Adrenal gland (tissue), 5 donors: ENCODE measurements around the gene AQP5.
A peak's percentile ranks its signal among the peaks of the same experiment; 100 is the strongest.

Source experiments
- POLR2A ChIP-seq, 2 donors: fragments of 450-650 bp; IDR thresholded peaks; one replicate each; pipeline ENCODE4 v1.6.1; 2017; ENCODE audit warnings: antibody characterized with exemption in 2 of 2, mild to moderate bottlenecking in 2 of 2, moderate library complexity in 1 of 2
- TF ChIP-seq, protein P1 (sequence below), 6 experiments: fragments of 450-650 bp in 4 of 6; fragments of 200-600 bp in 2 of 6; sonication (generic) in 1 of 6; IDR thresholded peaks; 1 replicate in 5 of 6; 2 replicates in 1 of 6; pipeline versions ENCODE4 v1.5.1 to v1.8.0; 2016 to 2021; ENCODE audit warnings: antibody characterized with exemption in 6 of 6, mild to moderate bottlenecking in 2 of 6, moderate library complexity in 1 of 6
- donor health status: DM: no; HTN: no; CAD: no.

DNA sequence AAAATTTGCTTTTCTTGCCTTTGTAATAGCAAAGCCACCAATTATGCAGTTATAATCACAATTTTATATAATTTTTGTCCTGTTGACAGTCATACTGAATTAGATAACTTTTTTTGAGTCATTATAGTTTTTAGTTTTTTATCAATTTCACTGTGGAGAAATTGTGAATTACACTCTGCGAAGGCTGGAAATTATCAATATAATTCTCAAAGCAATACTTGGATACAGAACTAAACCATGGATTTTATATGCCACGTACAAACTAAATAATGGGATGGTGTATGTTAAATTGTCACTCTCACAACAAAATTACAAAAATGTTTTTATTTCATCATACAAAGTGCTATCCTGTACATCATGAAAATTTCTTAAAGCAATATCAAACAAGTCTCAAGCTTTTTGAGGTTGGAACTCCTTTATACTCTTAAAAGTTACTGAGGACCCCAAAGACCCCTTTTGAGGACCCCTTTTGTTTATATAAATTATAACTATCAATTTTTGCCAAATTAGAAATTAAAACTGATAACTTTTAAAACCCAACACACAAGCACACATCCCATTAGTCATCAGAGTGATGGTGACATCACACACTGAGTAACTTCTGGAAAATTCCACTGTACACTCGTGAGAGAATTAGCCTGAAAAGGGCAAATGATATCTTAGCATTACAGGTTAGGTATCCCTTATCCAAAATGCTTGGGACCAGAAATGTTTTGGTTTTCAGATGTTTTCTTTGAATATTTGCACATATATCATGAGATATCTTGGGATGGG is 31.0 kb upstream of the AQP5 start:
- TF ChIP-seq, protein P1, sequence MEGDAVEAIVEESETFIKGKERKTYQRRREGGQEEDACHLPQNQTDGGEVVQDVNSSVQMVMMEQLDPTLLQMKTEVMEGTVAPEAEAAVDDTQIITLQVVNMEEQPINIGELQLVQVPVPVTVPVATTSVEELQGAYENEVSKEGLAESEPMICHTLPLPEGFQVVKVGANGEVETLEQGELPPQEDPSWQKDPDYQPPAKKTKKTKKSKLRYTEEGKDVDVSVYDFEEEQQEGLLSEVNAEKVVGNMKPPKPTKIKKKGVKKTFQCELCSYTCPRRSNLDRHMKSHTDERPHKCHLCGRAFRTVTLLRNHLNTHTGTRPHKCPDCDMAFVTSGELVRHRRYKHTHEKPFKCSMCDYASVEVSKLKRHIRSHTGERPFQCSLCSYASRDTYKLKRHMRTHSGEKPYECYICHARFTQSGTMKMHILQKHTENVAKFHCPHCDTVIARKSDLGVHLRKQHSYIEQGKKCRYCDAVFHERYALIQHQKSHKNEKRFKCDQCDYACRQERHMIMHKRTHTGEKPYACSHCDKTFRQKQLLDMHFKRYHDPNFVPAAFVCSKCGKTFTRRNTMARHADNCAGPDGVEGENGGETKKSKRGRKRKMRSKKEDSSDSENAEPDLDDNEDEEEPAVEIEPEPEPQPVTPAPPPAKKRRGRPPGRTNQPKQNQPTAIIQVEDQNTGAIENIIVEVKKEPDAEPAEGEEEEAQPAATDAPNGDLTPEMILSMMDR (IDR thresholded peaks at IDR 0.05): peak in 2 of 6 experiments; percentile 24 to 25
- no peak for TF ChIP-seq POLR2A (IDR thresholded peaks at IDR 0.05)
